ENCODE results near the gene AKAP17A.
A peak's percentile ranks its signal among the peaks of the same experiment; 100 is the strongest.
"Not testable (repeated sequence)": the region's sequence is repeated elsewhere in the genome, so short reads cannot be mapped to it uniquely, and the experiment has no call there.

AKAP17A gene

GRCh38 chrX:1601051-1601767 is 9.8 kb downstream of the AKAP17A start:
- DNase-seq = no peak

- no peak for DNase-seq
Observed at GRCh38 chrX:1601768-1602085, 10.3 kb downstream of the AKAP17A start.

- DNase-seq = no peak
Observed at GRCh38 chrX:1602299-1602698, 10.9 kb downstream of the AKAP17A start.

- DNase-seq = no peak
Observed at GRCh38 chrX:1606496-1606895, 15.1 kb downstream of the AKAP17A start.

- no peak for DNase-seq
Observed at GRCh38 chrX:1609311-1609710, 17.9 kb downstream of the AKAP17A start.

- no peak for DNase-seq
Observed at GRCh38 chrX:1609762-1610161, 18.4 kb downstream of the AKAP17A start.

- DNase-seq = no peak
Observed at GRCh38 chrX:1610166-1610565, 18.8 kb downstream of the AKAP17A start.

GRCh38 chrX:1610736-1611135 is 19.3 kb downstream of the AKAP17A start:
- DNase-seq = no peak

GRCh38 chrX:1612641-1613286 is 21.4 kb downstream of the AKAP17A start:
- no peak for DNase-seq

GRCh38 chrX:1614927-1615326 is 23.5 kb downstream of the AKAP17A start, which contains the start of gene ASMT:
Gene ASMT, plus strand, starts transcription at chrX:1615059. Its CDS starts 141 bp downstream, at chrX:1615200.
- DNase-seq = no peak

GRCh38 chrX:1618689-1619088 is 27.3 kb downstream of the AKAP17A start:
- DNase-seq = no peak

GRCh38 chrX:1623691-1624090 is 32.3 kb downstream of the AKAP17A start:
- no peak for DNase-seq

GRCh38 chrX:1624158-1624860 is 32.9 kb downstream of the AKAP17A start:
- not testable (repeated sequence) for DNase-seq

- DNase-seq = not testable (repeated sequence)
Observed at GRCh38 chrX:1624861-1625215, 33.4 kb downstream of the AKAP17A start.

GRCh38 chrX:1629244-1629643 is 37.8 kb downstream of the AKAP17A start:
- no peak for DNase-seq

- no peak for DNase-seq
Observed at GRCh38 chrX:1646009-1646408, 54.6 kb downstream of the AKAP17A start.

- DNase-seq = peak; percentile 39
Observed at GRCh38 chrX:1649621-1650020, 58.2 kb downstream of the AKAP17A start.

Data from right kidney (tissue), 1 donor.